ENCODE data around the gene HAPLN3.

HAPLN3 gene

GRCh38 chr15:88863412-88863811, 31.9 kb downstream of the HAPLN3 start:
- DNase-seq (ENCODE audit: low read depth in 2 of 2) = no peak

- no peak for DNase-seq (ENCODE audit: low read depth in 2 of 2)
These were observed 35.1 kb downstream of the HAPLN3 start for GRCh38 chr15:88860212-88860611.

- DNase-seq (ENCODE audit: low read depth in 2 of 2) = no peak
These were observed 35.8 kb downstream of the HAPLN3 start for GRCh38 chr15:88859550-88859949.

GRCh38 chr15:88858934-88859333, 36.4 kb downstream of the HAPLN3 start:
- no peak for DNase-seq (ENCODE audit: low read depth in 2 of 2)

- no peak for DNase-seq (ENCODE audit: low read depth in 2 of 2)
These were observed 42.9 kb downstream of the HAPLN3 start for GRCh38 chr15:88852476-88852875.

- DNase-seq (ENCODE audit: low read depth in 2 of 2) = no peak
These were observed 45.8 kb downstream of the HAPLN3 start for GRCh38 chr15:88849376-88850072.

- no peak for DNase-seq (ENCODE audit: low read depth in 2 of 2)
These were observed 47.1 kb downstream of the HAPLN3 start for GRCh38 chr15:88848203-88848602.

- no peak for DNase-seq (ENCODE audit: low read depth in 2 of 2)
These were observed 48.2 kb downstream of the HAPLN3 start for GRCh38 chr15:88847144-88847543.

- no peak for DNase-seq (ENCODE audit: low read depth in 2 of 2)
These were observed 49.7 kb downstream of the HAPLN3 start for GRCh38 chr15:88845616-88846015.

- no peak for DNase-seq (ENCODE audit: low read depth in 2 of 2)
These were observed 50.5 kb downstream of the HAPLN3 start for GRCh38 chr15:88844749-88845386.

- DNase-seq (ENCODE audit: low read depth in 2 of 2) = no peak
These were observed 52.0 kb downstream of the HAPLN3 start for GRCh38 chr15:88843334-88843733.

GRCh38 chr15:88842156-88842555, 53.2 kb downstream of the HAPLN3 start:
- no peak for DNase-seq (ENCODE audit: low read depth in 2 of 2)

GRCh38 chr15:88841236-88841635, 54.1 kb downstream of the HAPLN3 start:
- DNase-seq (ENCODE audit: low read depth in 2 of 2) = no peak

GRCh38 chr15:88839961-88840360, 55.4 kb downstream of the HAPLN3 start:
- no peak for DNase-seq (ENCODE audit: low read depth in 2 of 2)

GRCh38 chr15:88839146-88839545, 56.2 kb downstream of the HAPLN3 start:
- DNase-seq (ENCODE audit: low read depth in 2 of 2) = no peak

- no peak for DNase-seq (ENCODE audit: low read depth in 2 of 2)
These were observed 56.7 kb downstream of the HAPLN3 start for GRCh38 chr15:88838667-88839066.

- no peak for DNase-seq (ENCODE audit: low read depth in 2 of 2)
These were observed 59.7 kb downstream of the HAPLN3 start for GRCh38 chr15:88835646-88836045.

GRCh38 chr15:88835119-88835518, 60.2 kb downstream of the HAPLN3 start:
- no peak for DNase-seq (ENCODE audit: low read depth in 2 of 2)

- peak in 1 of 2 donors; percentile 4 for DNase-seq (ENCODE audit: low read depth in 2 of 2)
These were observed 61.0 kb downstream of the HAPLN3 start for GRCh38 chr15:88834211-88834812.

GRCh38 chr15:88833731-88834100, 61.6 kb downstream of the HAPLN3 start:
- no peak for DNase-seq (ENCODE audit: low read depth in 2 of 2)

GRCh38 chr15:88832820-88833730, 62.3 kb downstream of the HAPLN3 start:
- no peak for DNase-seq (ENCODE audit: low read depth in 2 of 2)

GRCh38 chr15:88830016-88830415, 65.3 kb downstream of the HAPLN3 start:
- DNase-seq (ENCODE audit: low read depth in 2 of 2) = no peak

Measured in activated CD4-positive, alpha-beta T cell treated with anti-CD3 and anti-CD28 coated beads for 24 hours (primary cell).